ENCODE measurements around the gene RNF182.

- TF ChIP-seq YY1 (IDR thresholded peaks at IDR 0.05; ENCODE audit: low read depth) (no peak), TEAD4 (IDR thresholded peaks at IDR 0.05) (no peak), TCF12 (IDR thresholded peaks at IDR 0.05; ENCODE audit: low read depth) (no peak), FOXM1 (IDR thresholded peaks at IDR 0.05; ENCODE audit: borderline replicate concordance, low read depth) (no peak), ZBTB7A (IDR thresholded peaks at IDR 0.05; ENCODE audit: low read depth) (no peak), RAD21 (IDR thresholded peaks at IDR 0.05; ENCODE audit: low read depth) (no peak), EP300 (IDR thresholded peaks at IDR 0.05; ENCODE audit: borderline replicate concordance) (no peak), MAX (IDR thresholded peaks at IDR 0.05) (no peak), USF1 (IDR thresholded peaks at IDR 0.05) (no peak), CREB1 (IDR thresholded peaks at IDR 0.05; ENCODE audit: low read depth) (no peak)
These were observed 100.4 kb downstream of the RNF182 start for GRCh38 chr6:14025160-14025559.
